GM12878 (cell line): ENCODE results near the gene SLITRK1.

Experiments
- ASH2L ChIP-seq: fragments of 300-600, 200-600 bp; sonication (generic); IDR thresholded peaks from 2 replicates; pipeline ENCODE4 v1.6.1; 2017; ENCODE audit warnings: low read depth, mild to moderate bottlenecking, borderline replicate concordance
- EZH2 ChIP-seq: IDR thresholded peaks from 2 replicates; pipeline ENCODE4 v1.6.1; 2012; ENCODE audit warnings: low read depth, mild to moderate bottlenecking, control low read depth, inconsistent platforms, low read length, borderline replicate concordance; ENCODE audit not compliant: control insufficient read depth
- LARP7 ChIP-seq: fragments of 450-650 bp; IDR thresholded peaks from 2 replicates; pipeline ENCODE4 v1.6.1; 2017; ENCODE audit warnings: mild to moderate bottlenecking
- POLR2A ChIP-seq: IDR thresholded peaks from 2 replicates; pipeline ENCODE4 v1.6.1; 2011; ENCODE audit warnings: low read depth, mild to moderate bottlenecking, low read length
- POLR2AphosphoS5 ChIP-seq: IDR thresholded peaks from 2 replicates; pipeline ENCODE4 v1.6.1; 2011; ENCODE audit warnings: mild to moderate bottlenecking, low read length, inconsistent platforms
- SREBF2 ChIP-seq: IDR thresholded peaks from 2 replicates; pipeline ENCODE4 v1.6.1; 2012; ENCODE audit warnings: mild to moderate bottlenecking, low read length
- SUPT20H ChIP-seq: IDR thresholded peaks from 2 replicates; pipeline ENCODE4 v1.6.1; 2011; ENCODE audit warnings: low read depth, mild to moderate bottlenecking, low read length, moderate library complexity, borderline replicate concordance; ENCODE audit not compliant: control insufficient read depth
- TBL1XR1 ChIP-seq: IDR thresholded peaks from 2 replicates; pipeline ENCODE4 v1.6.1; 2012; ENCODE audit warnings: low read depth, low read length, improper control_type of control experiment
- TCF12 ChIP-seq: IDR thresholded peaks from 2 replicates; pipeline ENCODE4 v1.6.1; 2011; ENCODE audit warnings: low read depth, mild to moderate bottlenecking, low read length
- YY1 ChIP-seq: IDR thresholded peaks from 2 replicates; pipeline ENCODE4 v1.6.1; 2011; ENCODE audit warnings: low read depth, mild to moderate bottlenecking, low read length
- ZNF274 ChIP-seq: IDR thresholded peaks from one replicate; pipeline ENCODE4 v1.8.0; 2011; ENCODE audit not compliant: insufficient read length, insufficient read depth
- ZNF622 ChIP-seq: fragments of 450-650 bp; IDR thresholded peaks from 2 replicates; pipeline ENCODE4 v1.6.1; 2017; ENCODE audit warnings: mild to moderate bottlenecking, inconsistent platforms
- TF ChIP-seq, protein P1 (sequence below): IDR thresholded peaks from 2 replicates; pipeline ENCODE4 v1.6.1; 2012; ENCODE audit warnings: low read depth, low read length, improper control_type of control experiment
- TF ChIP-seq, protein P2 (sequence below), 3 experiments: IDR thresholded peaks in 2 of 3; conservative IDR thresholded peaks in 1 of 3; 2 replicates each; pipeline ENCODE4 v1.5.1; 2011; ENCODE audit warnings: low read depth in 3 of 3, low read length in 3 of 3, mild to moderate bottlenecking in 3 of 3, control low read depth in 2 of 3, moderate library complexity in 2 of 3, inconsistent platforms in 1 of 3, mixed read lengths in 1 of 3; ENCODE audit not compliant: control insufficient read depth in 2 of 3, insufficient read depth in 1 of 3; ENCODE audit errors: extremely low read depth in 1 of 3

DNA sequence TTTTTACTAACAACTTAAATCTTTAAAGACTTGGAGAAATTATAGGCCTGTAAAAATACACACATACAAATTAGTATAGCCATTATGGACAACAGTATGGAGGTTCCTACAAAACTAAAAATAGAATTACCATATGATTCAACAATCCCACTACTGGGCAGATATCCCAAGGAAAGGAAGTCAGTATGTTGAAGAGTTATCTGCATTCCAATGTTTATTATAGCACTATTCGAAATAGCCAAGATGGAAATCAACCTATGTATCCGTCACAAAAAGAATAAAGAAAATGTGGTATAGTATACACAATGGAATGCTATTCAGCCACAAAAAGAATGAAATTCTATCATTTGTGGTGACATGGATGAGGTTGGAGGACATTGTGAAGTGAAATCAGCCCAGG lies 37.2 kb downstream of the SLITRK1 start:
- TF ChIP-seq TBL1XR1 (no peak), TCF12 (no peak), SUPT20H (no peak), SREBF2 (no peak), LARP7 (no peak), POLR2A (no peak), ASH2L (no peak), YY1 (no peak), ZNF622 (no peak), EZH2 (no peak), POLR2AphosphoS5 (no peak), ZNF274 (no peak)
- TF ChIP-seq, protein P1, sequence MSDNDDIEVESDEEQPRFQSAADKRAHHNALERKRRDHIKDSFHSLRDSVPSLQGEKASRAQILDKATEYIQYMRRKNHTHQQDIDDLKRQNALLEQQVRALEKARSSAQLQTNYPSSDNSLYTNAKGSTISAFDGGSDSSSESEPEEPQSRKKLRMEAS = no peak
- TF ChIP-seq, protein P2, sequence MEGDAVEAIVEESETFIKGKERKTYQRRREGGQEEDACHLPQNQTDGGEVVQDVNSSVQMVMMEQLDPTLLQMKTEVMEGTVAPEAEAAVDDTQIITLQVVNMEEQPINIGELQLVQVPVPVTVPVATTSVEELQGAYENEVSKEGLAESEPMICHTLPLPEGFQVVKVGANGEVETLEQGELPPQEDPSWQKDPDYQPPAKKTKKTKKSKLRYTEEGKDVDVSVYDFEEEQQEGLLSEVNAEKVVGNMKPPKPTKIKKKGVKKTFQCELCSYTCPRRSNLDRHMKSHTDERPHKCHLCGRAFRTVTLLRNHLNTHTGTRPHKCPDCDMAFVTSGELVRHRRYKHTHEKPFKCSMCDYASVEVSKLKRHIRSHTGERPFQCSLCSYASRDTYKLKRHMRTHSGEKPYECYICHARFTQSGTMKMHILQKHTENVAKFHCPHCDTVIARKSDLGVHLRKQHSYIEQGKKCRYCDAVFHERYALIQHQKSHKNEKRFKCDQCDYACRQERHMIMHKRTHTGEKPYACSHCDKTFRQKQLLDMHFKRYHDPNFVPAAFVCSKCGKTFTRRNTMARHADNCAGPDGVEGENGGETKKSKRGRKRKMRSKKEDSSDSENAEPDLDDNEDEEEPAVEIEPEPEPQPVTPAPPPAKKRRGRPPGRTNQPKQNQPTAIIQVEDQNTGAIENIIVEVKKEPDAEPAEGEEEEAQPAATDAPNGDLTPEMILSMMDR (IDR thresholded peaks at IDR 0.05 in 2 of 3, conservative IDR thresholded peaks at IDR 0.05 in 1 of 3; ENCODE audit: control insufficient read depth in 2 of 3, extremely low read depth in 1 of 3, insufficient read depth in 1 of 3, low read depth in 3 of 3, low read length in 3 of 3) = no peak
